Osteocyte (in vitro differentiated cells): ENCODE data around the gene MATK. TPM values are rescaled to one million over a fixed set of nuclear protein-coding genes. Genes with fewer than 3 reads are reported as not detected.

ENCODE experiments used
- DNase-seq: peaks from one replicate; pipeline ENCODE4 v3.0.0; 2021; ENCODE audit warnings: mixed read lengths; ENCODE audit not compliant: unreplicated experiment; ENCODE audit errors: extremely low spot score
- H3K27ac Mint-ChIP-seq: one replicate; pipeline ENCODE4 v1.8.0; 2021; ENCODE audit warnings: mild to moderate bottlenecking, mixed read lengths; ENCODE audit not compliant: unreplicated experiment
- H3K27me3 Mint-ChIP-seq: one replicate; pipeline ENCODE4 v1.8.0; 2021; ENCODE audit warnings: mixed read lengths; ENCODE audit not compliant: unreplicated experiment
- H3K36me3 Mint-ChIP-seq: one replicate; pipeline ENCODE4 v1.8.0; 2021; ENCODE audit warnings: mixed read lengths; ENCODE audit not compliant: unreplicated experiment
- H3K4me1 Mint-ChIP-seq: one replicate; pipeline ENCODE4 v1.8.0; 2021; ENCODE audit warnings: mixed read lengths; ENCODE audit not compliant: unreplicated experiment
- H3K4me3 Mint-ChIP-seq: one replicate; pipeline ENCODE4 v1.8.0; 2021; ENCODE audit warnings: mild to moderate bottlenecking, moderate library complexity, mixed read lengths; ENCODE audit not compliant: unreplicated experiment
- H3K9me3 Mint-ChIP-seq: one replicate; pipeline ENCODE4 v1.8.0; 2021; ENCODE audit warnings: mixed read lengths; ENCODE audit not compliant: unreplicated experiment
- CTCF ChIP-seq: fragments of 200-600 bp; sonication (generic); IDR thresholded peaks from 2 replicates; pipeline ENCODE4 v1.5.0; 2021; ENCODE audit warnings: antibody characterized with exemption, mild to moderate bottlenecking, moderate library complexity
- total RNA-seq: library from RNA; stranded (reverse); gene quantifications from 2 replicates; pipeline ENCODE4 v1.2.1, GENCODE V29; 2021

The MATK gene
- total RNA-seq, 1 donor from 2014 or later, result not detected

GRCh38 chr19:3778104-3778867 lies 7.9 kb downstream of the MATK start:
- TF ChIP-seq CTCF, result no peak
- Mint-ChIP-seq H3K36me3 (no peaks in the 10 kb centered on the region), H3K9me3 (peaks cover 10% of the 10 kb centered on the region), H3K4me3 (no peak overlapping the region), H3K4me1 (no peaks in the 10 kb centered on the region), H3K27ac (no peak overlapping the region), H3K27me3 (no peaks in the 10 kb centered on the region)
- DNase-seq, result no peak

GRCh38 chr19:3776479-3777040 lies 9.6 kb downstream of the MATK start:
- no peak for TF ChIP-seq CTCF
- H3K27ac Mint-ChIP-seq, result no peak overlapping the region
- no peaks in the 10 kb centered on the region for H3K27me3 Mint-ChIP-seq
- H3K4me1 Mint-ChIP-seq, result no peaks in the 10 kb centered on the region
- peaks cover 2% of the 10 kb centered on the region for H3K9me3 Mint-ChIP-seq
- H3K36me3 Mint-ChIP-seq, result no peaks in the 10 kb centered on the region
- no peak overlapping the region for H3K4me3 Mint-ChIP-seq
- DNase-seq, result no peak

- Mint-ChIP-seq H3K4me1 (no peaks in the 10 kb centered on the region), H3K4me3 (no peak overlapping the region), H3K27me3 (no peaks in the 10 kb centered on the region), H3K36me3 (no peaks in the 10 kb centered on the region), H3K27ac (no peak overlapping the region), H3K9me3 (no peaks in the 10 kb centered on the region)
- no peak for DNase-seq
- TF ChIP-seq CTCF, result no peak
Measured at GRCh38 chr19:3775831-3776230, 10.3 kb downstream of the MATK start.

GRCh38 chr19:3775374-3775711 lies 10.8 kb downstream of the MATK start:
- Mint-ChIP-seq H3K4me1 (no peaks in the 10 kb centered on the region), H3K4me3 (no peak overlapping the region)
- TF ChIP-seq CTCF, result no peak

GRCh38 chr19:3774621-3775373 lies 11.4 kb downstream of the MATK start:
- no peak overlapping the region for H3K27ac Mint-ChIP-seq

More at GRCh38 chr19:3775374-3775711, 10.8 kb downstream of the MATK start:
- H3K27me3 Mint-ChIP-seq, result no peaks in the 10 kb centered on the region
- no peak overlapping the region for H3K27ac Mint-ChIP-seq
- H3K36me3 Mint-ChIP-seq, result no peaks in the 10 kb centered on the region
- no peak for DNase-seq
- H3K9me3 Mint-ChIP-seq, result no peaks in the 10 kb centered on the region

More at GRCh38 chr19:3774621-3775373, 11.4 kb downstream of the MATK start:
- Mint-ChIP-seq H3K36me3 (no peaks in the 10 kb centered on the region), H3K4me1 (no peaks in the 10 kb centered on the region), H3K4me3 (no peak overlapping the region), H3K9me3 (no peaks in the 10 kb centered on the region), H3K27me3 (no peaks in the 10 kb centered on the region)
- DNase-seq, result no peak
- TF ChIP-seq CTCF, result no peak
